HEK293 (cell line): Measurements from ENCODE around the gene SMAGP.

Source experiments
- CTCF ChIA-PET: fragments of 350-600 bp; formaldehyde crosslinking; extraction: SDS; loops from one replicate; lab custom pipeline; 2021; ENCODE audit warnings: antibody characterized with exemption; lab: Yijun Ruan, JAX
- POLR2A ChIA-PET: fragments of 300-600 bp; formaldehyde crosslinking; extraction: SDS; loops from one replicate; lab custom pipeline; 2020; ENCODE audit warnings: antibody characterized with exemption, inconsistent platforms; lab: Yijun Ruan, JAX
- H3K27ac ChIP-seq: fragments of 200-500 bp; sonication (Bioruptor generic); 2 replicates; pipeline ENCODE4 v1.5.1; 2014; ENCODE audit warnings: low read depth, low read length, control low read depth, inconsistent platforms; ENCODE audit errors: extremely low read depth
- H3K36me3 ChIP-seq, 2 experiments: fragments of 200-500 bp in 1 of 2; sonication (Bioruptor generic) in 1 of 2; 1 replicate in 1 of 2; 2 replicates in 1 of 2; pipeline ENCODE4 v1.5.1; 2014 to 2017; ENCODE audit warnings: inconsistent platforms in 2 of 2, low read length in 2 of 2; ENCODE audit not compliant: control insufficient read depth in 2 of 2, insufficient read depth in 1 of 2
- H3K4me1 ChIP-seq: fragments of 200-500 bp; sonication (Bioruptor generic); 2 replicates; pipeline ENCODE4 v1.5.1; 2014; ENCODE audit warnings: mild to moderate bottlenecking, low read length, inconsistent platforms; ENCODE audit not compliant: control insufficient read depth, insufficient read depth
- H3K4me3 ChIP-seq: 2 replicates; pipeline ENCODE4 v1.5.1; 2011; ENCODE audit warnings: low read depth, mild to moderate bottlenecking, control low read depth, low read length, moderate library complexity
- H3K9me3 ChIP-seq: fragments of 200-500 bp; sonication (Bioruptor generic); 2 replicates; pipeline ENCODE4 v1.5.1; 2014; ENCODE audit warnings: low read depth, low read length, inconsistent platforms; ENCODE audit not compliant: control insufficient read depth, insufficient read depth
- BCL11B ChIP-seq: fragments of 450-650 bp; formaldehyde crosslinking; IDR thresholded peaks from 2 replicates; pipeline ENCODE4 v1.5.1; 2016; ENCODE audit warnings: low read depth, missing biosample characterization, missing genetic modification characterization
- KLF8 ChIP-seq: fragments of 450-650 bp; formaldehyde crosslinking; IDR thresholded peaks from 2 replicates; pipeline ENCODE4 v1.5.1; 2016; ENCODE audit warnings: missing biosample characterization, missing genetic modification characterization
- SP7 ChIP-seq: fragments of 450-650 bp; formaldehyde crosslinking; IDR thresholded peaks from 2 replicates; pipeline ENCODE4 v1.5.1; 2016; ENCODE audit warnings: missing biosample characterization, missing genetic modification characterization
- ZBTB21 ChIP-seq: fragments of 450-650 bp; formaldehyde crosslinking; IDR thresholded peaks from 2 replicates; pipeline ENCODE4 v1.5.1; 2017; ENCODE audit warnings: missing biosample characterization, missing genetic modification characterization
- ZIC2 ChIP-seq: fragments of 450-650 bp; formaldehyde crosslinking; IDR thresholded peaks from 2 replicates; pipeline ENCODE4 v1.5.1; 2016; ENCODE audit warnings: missing biosample characterization, missing genetic modification characterization
- ZNF174 ChIP-seq: fragments of 450-650 bp; formaldehyde crosslinking; IDR thresholded peaks from 2 replicates; pipeline ENCODE4 v1.5.0; 2017; ENCODE audit warnings: missing biosample characterization, mild to moderate bottlenecking, missing genetic modification characterization
- ZNF266 ChIP-seq: fragments of 450-650 bp; formaldehyde crosslinking; IDR thresholded peaks from 2 replicates; pipeline ENCODE4 v1.5.1; 2016; ENCODE audit warnings: missing biosample characterization, missing genetic modification characterization, low read depth
- ZNF335 ChIP-seq: fragments of 450-650 bp; formaldehyde crosslinking; conservative IDR thresholded peaks from 2 replicates; pipeline ENCODE4 v1.5.1; 2016; ENCODE audit warnings: missing biosample characterization, missing genetic modification characterization
- ZNF366 ChIP-seq: fragments of 450-650 bp; formaldehyde crosslinking; conservative IDR thresholded peaks from 2 replicates; pipeline ENCODE4 v1.5.1; 2016; ENCODE audit warnings: missing biosample characterization, missing genetic modification characterization
- ZNF423 ChIP-seq: fragments of 450-650 bp; formaldehyde crosslinking; IDR thresholded peaks from 2 replicates; pipeline ENCODE4 v1.5.1; 2016; ENCODE audit warnings: missing biosample characterization, missing genetic modification characterization
- ZNF624 ChIP-seq: fragments of 450-650 bp; formaldehyde crosslinking; IDR thresholded peaks from 2 replicates; pipeline ENCODE4 v1.5.1; 2017; ENCODE audit warnings: missing biosample characterization, missing genetic modification characterization
- TF ChIP-seq, protein P1 (sequence below): fragments of 450-650 bp; formaldehyde crosslinking; IDR thresholded peaks from 2 replicates; pipeline ENCODE4 v1.5.1; 2016; ENCODE audit warnings: missing biosample characterization, missing genetic modification characterization
- TF ChIP-seq, protein P2 (sequence below): fragments of 450-650 bp; formaldehyde crosslinking; IDR thresholded peaks from 2 replicates; pipeline ENCODE4 v1.5.1; 2016; ENCODE audit warnings: missing biosample characterization, missing genetic modification characterization
- TF ChIP-seq, protein P3 (sequence below): fragments of 450-650 bp; formaldehyde crosslinking; IDR thresholded peaks from 2 replicates; pipeline ENCODE4 v1.5.1; 2016; ENCODE audit warnings: missing biosample characterization, missing genetic modification characterization
- TF ChIP-seq, protein P4 (sequence below): fragments of 450-650 bp; formaldehyde crosslinking; IDR thresholded peaks from 2 replicates; pipeline ENCODE4 v1.5.1; 2016; ENCODE audit warnings: missing biosample characterization, missing genetic modification characterization
- TF ChIP-seq, protein P5 (sequence below): fragments of 450-650 bp; formaldehyde crosslinking; IDR thresholded peaks from 2 replicates; pipeline ENCODE4 v1.5.1; 2016; ENCODE audit warnings: missing biosample characterization, missing genetic modification characterization, borderline replicate concordance
- TF ChIP-seq, protein P6 (sequence below): fragments of 450-650 bp; formaldehyde crosslinking; IDR thresholded peaks from 2 replicates; pipeline ENCODE4 v1.5.1; 2016; ENCODE audit warnings: missing biosample characterization, missing genetic modification characterization

The SMAGP gene

DNA sequence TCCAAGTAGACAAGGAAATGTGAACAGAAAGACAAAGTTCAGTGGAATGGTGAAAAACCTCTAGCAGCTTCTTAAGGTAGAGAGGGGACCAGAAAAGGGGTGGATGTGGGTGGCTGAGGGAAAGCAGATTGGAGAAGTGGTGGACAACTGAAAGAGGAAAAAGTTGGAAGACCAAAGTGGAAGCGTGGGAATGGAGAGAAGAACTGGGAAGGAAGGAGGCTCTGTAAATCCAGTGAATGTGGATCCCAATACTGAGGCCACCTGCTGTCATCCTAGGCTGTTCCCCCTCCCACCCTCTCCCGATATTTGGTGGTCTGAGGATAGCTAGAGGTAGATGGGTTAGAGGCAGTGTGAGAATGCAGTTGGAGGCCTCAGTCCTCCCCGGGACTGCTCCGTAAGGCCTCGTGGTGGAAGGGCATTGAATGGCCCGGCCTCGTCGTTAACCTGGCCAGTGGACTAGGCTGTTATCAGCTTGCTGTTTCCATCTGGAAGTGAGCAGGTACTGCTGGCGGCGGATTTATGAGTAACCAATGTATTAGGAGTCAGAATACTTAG, 51.5 kb downstream of the SMAGP start (continued):
- TF ChIP-seq ZNF624 (tag by site-specific recombination) (no peak), SP7 (0 out of 2 replicates have a peak, but pooled peaks have one; percentile 7), ZNF266 (tag by site-specific recombination) (no peak), ZNF366 (tag by site-specific recombination) (peak; percentile 88)
- TF ChIP-seq, protein P1, sequence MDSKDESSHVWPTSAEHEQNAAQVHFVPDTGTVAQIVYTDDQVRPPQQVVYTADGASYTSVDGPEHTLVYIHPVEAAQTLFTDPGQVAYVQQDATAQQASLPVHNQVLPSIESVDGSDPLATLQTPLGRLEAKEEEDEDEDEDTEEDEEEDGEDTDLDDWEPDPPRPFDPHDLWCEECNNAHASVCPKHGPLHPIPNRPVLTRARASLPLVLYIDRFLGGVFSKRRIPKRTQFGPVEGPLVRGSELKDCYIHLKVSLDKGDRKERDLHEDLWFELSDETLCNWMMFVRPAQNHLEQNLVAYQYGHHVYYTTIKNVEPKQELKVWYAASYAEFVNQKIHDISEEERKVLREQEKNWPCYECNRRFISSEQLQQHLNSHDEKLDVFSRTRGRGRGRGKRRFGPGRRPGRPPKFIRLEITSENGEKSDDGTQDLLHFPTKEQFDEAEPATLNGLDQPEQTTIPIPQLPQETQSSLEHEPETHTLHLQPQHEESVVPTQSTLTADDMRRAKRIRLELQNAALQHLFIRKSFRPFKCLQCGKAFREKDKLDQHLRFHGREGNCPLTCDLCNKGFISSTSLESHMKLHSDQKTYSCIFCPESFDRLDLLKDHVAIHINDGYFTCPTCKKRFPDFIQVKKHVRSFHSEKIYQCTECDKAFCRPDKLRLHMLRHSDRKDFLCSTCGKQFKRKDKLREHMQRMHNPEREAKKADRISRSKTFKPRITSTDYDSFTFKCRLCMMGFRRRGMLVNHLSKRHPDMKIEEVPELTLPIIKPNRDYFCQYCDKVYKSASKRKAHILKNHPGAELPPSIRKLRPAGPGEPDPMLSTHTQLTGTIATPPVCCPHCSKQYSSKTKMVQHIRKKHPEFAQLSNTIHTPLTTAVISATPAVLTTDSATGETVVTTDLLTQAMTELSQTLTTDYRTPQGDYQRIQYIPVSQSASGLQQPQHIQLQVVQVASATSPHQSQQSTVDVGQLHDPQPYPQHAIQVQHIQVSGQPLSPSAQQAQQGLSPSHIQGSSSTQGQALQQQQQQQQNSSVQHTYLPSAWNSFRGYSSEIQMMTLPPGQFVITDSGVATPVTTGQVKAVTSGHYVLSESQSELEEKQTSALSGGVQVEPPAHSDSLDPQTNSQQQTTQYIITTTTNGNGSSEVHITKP, result peak; percentile 32
- TF ChIP-seq, protein P2, sequence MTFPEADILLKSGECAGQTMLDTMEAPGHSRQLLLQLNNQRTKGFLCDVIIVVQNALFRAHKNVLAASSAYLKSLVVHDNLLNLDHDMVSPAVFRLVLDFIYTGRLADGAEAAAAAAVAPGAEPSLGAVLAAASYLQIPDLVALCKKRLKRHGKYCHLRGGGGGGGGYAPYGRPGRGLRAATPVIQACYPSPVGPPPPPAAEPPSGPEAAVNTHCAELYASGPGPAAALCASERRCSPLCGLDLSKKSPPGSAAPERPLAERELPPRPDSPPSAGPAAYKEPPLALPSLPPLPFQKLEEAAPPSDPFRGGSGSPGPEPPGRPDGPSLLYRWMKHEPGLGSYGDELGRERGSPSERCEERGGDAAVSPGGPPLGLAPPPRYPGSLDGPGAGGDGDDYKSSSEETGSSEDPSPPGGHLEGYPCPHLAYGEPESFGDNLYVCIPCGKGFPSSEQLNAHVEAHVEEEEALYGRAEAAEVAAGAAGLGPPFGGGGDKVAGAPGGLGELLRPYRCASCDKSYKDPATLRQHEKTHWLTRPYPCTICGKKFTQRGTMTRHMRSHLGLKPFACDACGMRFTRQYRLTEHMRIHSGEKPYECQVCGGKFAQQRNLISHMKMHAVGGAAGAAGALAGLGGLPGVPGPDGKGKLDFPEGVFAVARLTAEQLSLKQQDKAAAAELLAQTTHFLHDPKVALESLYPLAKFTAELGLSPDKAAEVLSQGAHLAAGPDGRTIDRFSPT (tag by site-specific recombination), result no peak
- TF ChIP-seq, all 188 proteins: peak for 12

DNA sequence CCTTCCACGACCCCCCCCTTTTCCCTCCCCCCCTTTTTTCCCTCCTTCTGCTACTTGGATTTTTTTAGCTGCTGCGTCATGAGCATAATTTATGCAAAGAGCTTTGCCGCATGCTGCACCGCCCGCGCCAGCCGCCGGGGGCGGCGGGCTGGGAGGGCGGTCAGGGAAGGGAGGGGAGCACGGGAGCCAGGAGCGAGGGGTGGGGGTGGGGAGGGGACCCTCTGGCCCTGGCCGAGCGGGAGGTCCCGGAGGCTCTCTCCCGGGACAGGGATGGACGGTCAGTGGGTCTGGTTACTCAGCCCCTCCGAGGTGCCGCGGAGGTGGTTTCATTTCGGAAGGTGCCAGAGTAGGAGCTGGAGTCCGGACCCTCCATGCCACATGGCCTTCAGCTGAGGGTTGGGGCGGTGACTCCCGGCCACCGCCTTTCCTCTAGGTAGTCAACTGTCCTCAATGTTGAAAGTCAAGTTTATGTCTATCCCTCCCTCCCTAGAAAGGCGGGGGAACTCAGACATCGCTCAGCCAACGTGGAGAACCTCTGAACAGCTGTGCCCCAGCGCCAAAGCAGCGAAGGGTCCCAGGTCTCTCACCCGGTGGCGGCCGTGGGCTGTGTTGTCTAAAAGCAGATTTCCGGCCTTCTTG, 52.1 kb downstream of the SMAGP start, which contains the start of gene POU6F1:
Gene POU6F1, minus strand, starts transcription at position 95 of the 639 bp plus-strand sequence. CDS start 11,226 bp downstream, outside the sequence.
- H3K9me3 ChIP-seq, result no peaks in the 10 kb centered on the region
- peaks cover 9% of the 10 kb centered on the region for H3K4me1 ChIP-seq
- CTCF ChIA-PET, result interaction anchor here (0.6 to 1.9 kb wide), 12 partner anchors 10 to 813 kb away, joined by 3 to 12 read pairs (median 4); partner anchors contain the start of gene DAZAP2
- H3K36me3 ChIP-seq, result no peaks in the 10 kb centered on the region
- peak within 1 kb of the TSS; percentile 65 for H3K4me3 ChIP-seq
- POLR2A ChIA-PET, result interaction anchor here (0.6 to 4.0 kb wide), 21 partner anchors 9 to 1513 kb away, joined by 3 to 36 read pairs (median 5); partner anchors contain the start of genes CSRNP2 and DAZAP2
- H3K27ac ChIP-seq, result peak within 1 kb of the TSS; percentile 91
- TF ChIP-seq ZNF423 (tag by site-specific recombination) (no peak), KLF8 (peak; percentile 89), BCL11B (tag by site-specific recombination) (peak; percentile 59; the same call in 1 of the 2 replicates), ZBTB21 (tag by site-specific recombination) (peak; percentile 58; the same call in 1 of the 2 replicates), ZIC2 (tag by site-specific recombination) (peak; percentile 40), ZNF174 (tag by site-specific recombination) (no peak), ZNF335 (tag by site-specific recombination) (peak; percentile 77)
- TF ChIP-seq, protein P3, sequence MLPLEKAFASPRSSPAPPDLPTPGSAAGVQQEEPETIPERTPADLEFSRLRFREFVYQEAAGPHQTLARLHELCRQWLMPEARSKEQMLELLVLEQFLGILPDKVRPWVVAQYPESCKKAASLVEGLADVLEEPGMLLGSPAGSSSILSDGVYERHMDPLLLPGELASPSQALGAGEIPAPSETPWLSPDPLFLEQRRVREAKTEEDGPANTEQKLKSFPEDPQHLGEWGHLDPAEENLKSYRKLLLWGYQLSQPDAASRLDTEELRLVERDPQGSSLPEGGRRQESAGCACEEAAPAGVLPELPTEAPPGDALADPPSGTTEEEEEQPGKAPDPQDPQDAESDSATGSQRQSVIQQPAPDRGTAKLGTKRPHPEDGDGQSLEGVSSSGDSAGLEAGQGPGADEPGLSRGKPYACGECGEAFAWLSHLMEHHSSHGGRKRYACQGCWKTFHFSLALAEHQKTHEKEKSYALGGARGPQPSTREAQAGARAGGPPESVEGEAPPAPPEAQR (tag by site-specific recombination), result no peak
- TF ChIP-seq, protein P4, sequence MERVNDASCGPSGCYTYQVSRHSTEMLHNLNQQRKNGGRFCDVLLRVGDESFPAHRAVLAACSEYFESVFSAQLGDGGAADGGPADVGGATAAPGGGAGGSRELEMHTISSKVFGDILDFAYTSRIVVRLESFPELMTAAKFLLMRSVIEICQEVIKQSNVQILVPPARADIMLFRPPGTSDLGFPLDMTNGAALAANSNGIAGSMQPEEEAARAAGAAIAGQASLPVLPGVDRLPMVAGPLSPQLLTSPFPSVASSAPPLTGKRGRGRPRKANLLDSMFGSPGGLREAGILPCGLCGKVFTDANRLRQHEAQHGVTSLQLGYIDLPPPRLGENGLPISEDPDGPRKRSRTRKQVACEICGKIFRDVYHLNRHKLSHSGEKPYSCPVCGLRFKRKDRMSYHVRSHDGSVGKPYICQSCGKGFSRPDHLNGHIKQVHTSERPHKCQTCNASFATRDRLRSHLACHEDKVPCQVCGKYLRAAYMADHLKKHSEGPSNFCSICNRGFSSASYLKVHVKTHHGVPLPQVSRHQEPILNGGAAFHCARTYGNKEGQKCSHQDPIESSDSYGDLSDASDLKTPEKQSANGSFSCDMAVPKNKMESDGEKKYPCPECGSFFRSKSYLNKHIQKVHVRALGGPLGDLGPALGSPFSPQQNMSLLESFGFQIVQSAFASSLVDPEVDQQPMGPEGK (tag by site-specific recombination), result peak; percentile 92
- TF ChIP-seq, protein P5, sequence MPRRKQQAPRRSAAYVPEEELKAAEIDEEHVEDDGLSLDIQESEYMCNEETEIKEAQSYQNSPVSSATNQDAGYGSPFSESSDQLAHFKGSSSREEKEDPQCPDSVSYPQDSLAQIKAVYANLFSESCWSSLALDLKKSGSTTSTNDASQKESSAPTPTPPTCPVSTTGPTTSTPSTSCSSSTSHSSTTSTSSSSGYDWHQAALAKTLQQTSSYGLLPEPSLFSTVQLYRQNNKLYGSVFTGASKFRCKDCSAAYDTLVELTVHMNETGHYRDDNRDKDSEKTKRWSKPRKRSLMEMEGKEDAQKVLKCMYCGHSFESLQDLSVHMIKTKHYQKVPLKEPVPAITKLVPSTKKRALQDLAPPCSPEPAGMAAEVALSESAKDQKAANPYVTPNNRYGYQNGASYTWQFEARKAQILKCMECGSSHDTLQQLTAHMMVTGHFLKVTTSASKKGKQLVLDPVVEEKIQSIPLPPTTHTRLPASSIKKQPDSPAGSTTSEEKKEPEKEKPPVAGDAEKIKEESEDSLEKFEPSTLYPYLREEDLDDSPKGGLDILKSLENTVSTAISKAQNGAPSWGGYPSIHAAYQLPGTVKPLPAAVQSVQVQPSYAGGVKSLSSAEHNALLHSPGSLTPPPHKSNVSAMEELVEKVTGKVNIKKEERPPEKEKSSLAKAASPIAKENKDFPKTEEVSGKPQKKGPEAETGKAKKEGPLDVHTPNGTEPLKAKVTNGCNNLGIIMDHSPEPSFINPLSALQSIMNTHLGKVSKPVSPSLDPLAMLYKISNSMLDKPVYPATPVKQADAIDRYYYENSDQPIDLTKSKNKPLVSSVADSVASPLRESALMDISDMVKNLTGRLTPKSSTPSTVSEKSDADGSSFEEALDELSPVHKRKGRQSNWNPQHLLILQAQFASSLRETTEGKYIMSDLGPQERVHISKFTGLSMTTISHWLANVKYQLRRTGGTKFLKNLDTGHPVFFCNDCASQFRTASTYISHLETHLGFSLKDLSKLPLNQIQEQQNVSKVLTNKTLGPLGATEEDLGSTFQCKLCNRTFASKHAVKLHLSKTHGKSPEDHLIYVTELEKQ, result no peak; the same call in 1 of the 2 replicates
- TF ChIP-seq, protein P6, sequence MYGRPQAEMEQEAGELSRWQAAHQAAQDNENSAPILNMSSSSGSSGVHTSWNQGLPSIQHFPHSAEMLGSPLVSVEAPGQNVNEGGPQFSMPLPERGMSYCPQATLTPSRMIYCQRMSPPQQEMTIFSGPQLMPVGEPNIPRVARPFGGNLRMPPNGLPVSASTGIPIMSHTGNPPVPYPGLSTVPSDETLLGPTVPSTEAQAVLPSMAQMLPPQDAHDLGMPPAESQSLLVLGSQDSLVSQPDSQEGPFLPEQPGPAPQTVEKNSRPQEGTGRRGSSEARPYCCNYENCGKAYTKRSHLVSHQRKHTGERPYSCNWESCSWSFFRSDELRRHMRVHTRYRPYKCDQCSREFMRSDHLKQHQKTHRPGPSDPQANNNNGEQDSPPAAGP (tag by site-specific recombination), result peak; percentile 76; the same call in 1 of the 2 replicates
- TF ChIP-seq, protein P2 (tag by site-specific recombination), result peak; percentile 19; the same call in 1 of the 2 replicates
